ENCODE measurements around the gene SLC31A2.

The SLC31A2 gene

GRCh38 chr9:113186137-113186755 is 35.4 kb downstream of the SLC31A2 start:
- no peak for DNase-seq (ENCODE audit: low spot score)

- DNase-seq (ENCODE audit: low spot score): no peak
These were observed 37.3 kb downstream of the SLC31A2 start for GRCh38 chr9:113187929-113188595.

- DNase-seq (ENCODE audit: low spot score): no peak
These were observed 41.6 kb downstream of the SLC31A2 start for GRCh38 chr9:113192455-113192854.

- no peak for DNase-seq (ENCODE audit: low spot score)
These were observed 49.0 kb downstream of the SLC31A2 start for GRCh38 chr9:113199683-113200329.

- DNase-seq (ENCODE audit: low spot score): no peak
These were observed 54.6 kb downstream of the SLC31A2 start for GRCh38 chr9:113205432-113205831.

GRCh38 chr9:113205861-113206260 is 55.1 kb downstream of the SLC31A2 start:
- no peak for DNase-seq (ENCODE audit: low spot score)

- no peak for DNase-seq (ENCODE audit: low spot score)
These were observed 60.0 kb downstream of the SLC31A2 start for GRCh38 chr9:113210815-113211214.
